GM10266 (cell line): ENCODE data around the gene PGD.

Source experiments
- DNase-seq: peaks from one replicate; pipeline ENCODE4 v3.0.0; 2012; ENCODE audit errors: extremely low spot score
- CTCF ChIP-seq: IDR thresholded peaks from 2 replicates; pipeline ENCODE4 v1.5.1; 2012; ENCODE audit warnings: mild to moderate bottlenecking, low read depth; ENCODE audit not compliant: control insufficient read depth, insufficient read depth; ENCODE audit errors: missing control alignments

Gene PGD

GRCh38 chr1:10398734-10399443 lies at the start of gene PGD:
TSS of gene PGD (plus strand) at chr1:10399064. CDS start at chr1:10399118, 54 bp downstream.
- DNase-seq = peak; percentile 99
- no peak for TF ChIP-seq CTCF

- DNase-seq = no peak
- no peak for TF ChIP-seq CTCF
These were observed 45.6 kb upstream of the PGD start for GRCh38 chr1:10353282-10353681.

- DNase-seq = no peak
- TF ChIP-seq CTCF = no peak
These were observed 45.2 kb upstream of the PGD start for GRCh38 chr1:10353693-10354092.

- no peak for DNase-seq
- no peak for TF ChIP-seq CTCF
These were observed 38.8 kb upstream of the PGD start for GRCh38 chr1:10360045-10360444.

GRCh38 chr1:10361515-10361914 lies 37.3 kb upstream of the PGD start:
- no peak for TF ChIP-seq CTCF
- DNase-seq = no peak

GRCh38 chr1:10368194-10368593 lies 30.7 kb upstream of the PGD start:
- no peak for DNase-seq
- no peak for TF ChIP-seq CTCF

- no peak for DNase-seq
- no peak for TF ChIP-seq CTCF
These were observed 24.4 kb upstream of the PGD start for GRCh38 chr1:10374442-10374860.
